Gastroesophageal sphincter (tissue), 4 donors: ENCODE measurements around the gene C2CD4C. TPM values are rescaled to one million over a fixed set of nuclear protein-coding genes. Genes with fewer than 3 reads are reported as not detected.
"Not testable (repeated sequence)": the region's sequence is repeated elsewhere in the genome, so short reads cannot be mapped to it uniquely, and the experiment has no call there.

Experiments used
- ATAC-seq: fragments of 150-250 bp; one replicate; pipeline ENCODE4 v1.9.1; 2016; ENCODE audit warnings: mild to moderate bottlenecking, moderate library complexity
- H3K27ac ChIP-seq, 4 donors: fragments of 200-600 bp; sonication (generic) in 3 of 4; 1 replicate in 3 of 4; 2 replicates in 1 of 4; pipeline ENCODE4 v1.5.1; 2016 to 2019
- H3K27me3 ChIP-seq: fragments of 200-600 bp; sonication (generic); one replicate; pipeline ENCODE4 v1.5.1; 2019
- H3K36me3 ChIP-seq, 2 donors: fragments of 200-600 bp; sonication (generic); one replicate each; pipeline ENCODE4 v1.5.1; 2019; ENCODE audit warnings: control low read depth in 1 of 2
- H3K4me1 ChIP-seq, 3 donors: fragments of 200-600 bp; sonication (generic); 1 replicate in 2 of 3; 2 replicates in 1 of 3; pipeline ENCODE4 v1.5.1; 2016 to 2019; ENCODE audit warnings: control low read depth in 2 of 3
- H3K4me3 ChIP-seq, 2 donors: fragments of 200-600 bp; sonication (generic); one replicate each; pipeline ENCODE4 v1.5.1; 2019; ENCODE audit warnings: mild to moderate bottlenecking in 1 of 2, moderate library complexity in 1 of 2
- H3K9me3 ChIP-seq, 3 donors: fragments of 200-600 bp; sonication (generic); one replicate each; pipeline ENCODE4 v1.5.1; 2017 to 2019; ENCODE audit warnings: control low read depth in 2 of 3
- CTCF ChIP-seq, 4 experiments: fragments of 200-600 bp in 2 of 4; fragments of 450-650 bp in 2 of 4; sonication (generic) in 1 of 4; IDR thresholded peaks; one replicate each; pipeline ENCODE4 v1.5.1; 2017 to 2019; ENCODE audit warnings: antibody characterized with exemption in 4 of 4, mild to moderate bottlenecking in 2 of 4, moderate library complexity in 2 of 4
- EP300 ChIP-seq: sonication (generic); formaldehyde crosslinking; IDR thresholded peaks from one replicate; pipeline ENCODE4 v1.6.1; 2017; ENCODE audit warnings: antibody characterized with exemption, mild to moderate bottlenecking
- POLR2A ChIP-seq, 2 donors: fragments of 450-650 bp; IDR thresholded peaks; one replicate each; pipeline ENCODE4 v1.6.1; 2017; ENCODE audit warnings: antibody characterized with exemption in 2 of 2, mild to moderate bottlenecking in 2 of 2, moderate library complexity in 1 of 2
- POLR2AphosphoS5 ChIP-seq: sonication (generic); formaldehyde crosslinking; IDR thresholded peaks from one replicate; pipeline ENCODE4 v1.6.1; 2017; ENCODE audit warnings: antibody characterized with exemption
- WGBS, 2 donors: methylation state at CpG; one replicate each; pipeline ENCODE4 v1.1.5; 2018; ENCODE audit warnings: low coverage in 1 of 2; 5-methylcytosine and 5-hydroxymethylcytosine counted together
- total RNA-seq, 4 donors: library from RNA; depleted of rRNA; stranded (reverse); fragments of >200 nt; gene quantifications; one replicate each; pipeline ENCODE4 v1.1.0, GENCODE V29; 2016

C2CD4C gene
- total RNA-seq, 4 donors from 2014 or later, result 0.19 to 2.7 (median 0.67) TPM; not detected in 1

DNA sequence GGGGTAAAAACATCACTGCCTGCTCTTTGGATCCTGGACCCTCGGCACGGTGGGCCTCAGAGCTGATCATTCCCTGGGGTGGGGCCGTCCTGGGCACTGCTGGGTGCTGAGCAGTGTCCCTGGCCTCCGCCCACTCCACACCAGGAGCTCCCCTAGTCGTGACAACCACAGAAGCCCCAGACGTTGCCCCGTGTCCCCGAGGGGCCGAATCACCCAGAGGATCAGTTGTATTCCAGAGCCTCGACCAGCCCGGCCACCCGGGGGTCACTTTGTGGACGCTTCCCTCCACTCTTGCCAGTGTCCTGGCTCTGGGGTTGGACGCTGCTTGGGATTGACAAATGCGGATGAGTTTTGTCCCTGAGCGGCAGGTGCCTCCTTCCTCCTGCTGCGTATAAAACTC, 10.2 kb downstream of the C2CD4C start:
- Histone ChIP-seq H3K36me3 (no peaks in the 10 kb centered on the region), H3K27me3 (peaks cover 57% of the 10 kb centered on the region), H3K4me1 (peaks cover 0 to 6% (median 0%) of the 10 kb centered on the region in 3 donors), H3K27ac (no peak overlapping the region), H3K4me3 (no peak overlapping the region), H3K9me3 (no peaks in the 10 kb centered on the region)
- 83% methylated on average over 2 of the region's 17 CpGs; no CpG with 5 or more reads in 1 of the 2 donors for WGBS, 2 donors
- ATAC-seq, result no peak
- TF ChIP-seq EP300 (no peak), POLR2A (IDR thresholded peaks at IDR 0.05) (no peak)

DNA sequence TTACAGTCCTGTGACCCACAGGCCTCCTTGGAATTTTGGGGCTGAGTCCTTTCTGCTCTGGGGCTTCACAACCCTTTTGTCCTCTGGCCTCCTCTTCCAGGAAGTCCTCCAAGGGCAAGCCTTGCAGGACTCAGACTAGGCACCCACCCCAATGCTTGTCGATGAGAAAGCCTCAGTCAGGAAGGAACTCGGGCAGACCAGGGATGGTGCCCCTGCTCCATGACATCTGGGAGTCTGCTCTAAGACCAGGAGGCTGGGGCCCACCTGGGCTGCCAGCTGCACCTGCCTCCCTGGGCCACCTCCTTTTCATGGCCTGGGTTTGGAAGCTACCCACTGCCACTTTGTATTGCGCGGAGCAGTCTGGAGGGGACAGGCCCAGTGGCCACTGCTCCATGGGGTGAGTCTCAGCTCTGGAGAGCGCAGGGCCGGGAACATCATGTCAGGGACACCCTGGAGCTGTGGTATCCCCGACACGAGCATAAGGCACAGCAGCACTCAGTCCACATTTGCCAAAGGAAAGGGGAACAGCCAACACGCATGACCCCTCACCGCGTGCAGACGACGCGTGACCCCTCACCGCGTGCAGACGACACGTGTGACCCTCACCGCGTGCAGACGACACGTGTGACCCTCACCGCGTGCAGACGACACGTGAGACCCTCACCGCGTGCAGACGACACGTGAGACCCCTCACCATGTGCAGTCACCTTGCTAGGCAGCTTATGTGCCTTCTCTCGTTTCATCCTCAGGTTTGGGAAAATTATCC, 10.8 kb downstream of the C2CD4C start:
- Histone ChIP-seq H3K4me3 (no peak overlapping the region), H3K27ac (no peak overlapping the region), H3K36me3 (no peaks in the 10 kb centered on the region), H3K4me1 (peaks cover 0 to 6% (median 0%) of the 10 kb centered on the region in 3 donors), H3K9me3 (no peaks in the 10 kb centered on the region), H3K27me3 (peaks cover 51% of the 10 kb centered on the region)
- ATAC-seq, result no peak
- TF ChIP-seq EP300 (no peak), POLR2AphosphoS5 (no peak), POLR2A (IDR thresholded peaks at IDR 0.05) (no peak), CTCF (IDR thresholded peaks at IDR 0.05) (no peak)
- WGBS, 2 donors, result 91% methylated on average over 23 of the region's 31 CpGs; no CpG with 5 or more reads in 1 of the 2 donors

DNA sequence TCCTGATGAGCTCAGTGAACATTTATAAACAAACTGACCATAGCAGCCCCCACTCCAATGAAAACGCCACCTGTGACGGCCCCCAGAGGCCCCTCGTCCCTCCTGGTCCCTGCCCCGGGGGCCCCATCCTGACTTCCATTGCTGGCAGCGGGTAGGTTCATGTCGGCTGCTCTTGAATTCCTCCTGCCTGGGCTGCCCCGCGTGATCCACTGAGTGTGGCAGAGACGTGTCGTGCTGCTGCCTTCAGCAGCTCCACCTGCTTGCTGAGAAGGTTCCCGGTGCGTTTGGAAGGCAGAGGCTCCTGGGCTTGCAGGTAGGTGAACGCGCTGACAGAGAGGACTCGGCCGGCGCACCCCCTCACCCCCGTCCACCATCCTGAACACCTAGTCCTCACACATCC, 11.6 kb downstream of the C2CD4C start:
- Histone ChIP-seq H3K4me3 (no peak overlapping the region), H3K9me3 (no peaks in the 10 kb centered on the region), H3K27me3 (peaks cover 43% of the 10 kb centered on the region), H3K27ac (no peak overlapping the region), H3K4me1 (peaks cover 0 to 6% (median 0%) of the 10 kb centered on the region in 3 donors), H3K36me3 (no peaks in the 10 kb centered on the region)
- no peak for TF ChIP-seq POLR2A (IDR thresholded peaks at IDR 0.05)
- no peak for TF ChIP-seq EP300
- TF ChIP-seq POLR2AphosphoS5, result no peak
- no peak for TF ChIP-seq CTCF (IDR thresholded peaks at IDR 0.05)
- ATAC-seq, result no peak
- WGBS, 2 donors, result 21 to 54% methylated on average over 3 to 7 of the region's 18 CpGs

DNA sequence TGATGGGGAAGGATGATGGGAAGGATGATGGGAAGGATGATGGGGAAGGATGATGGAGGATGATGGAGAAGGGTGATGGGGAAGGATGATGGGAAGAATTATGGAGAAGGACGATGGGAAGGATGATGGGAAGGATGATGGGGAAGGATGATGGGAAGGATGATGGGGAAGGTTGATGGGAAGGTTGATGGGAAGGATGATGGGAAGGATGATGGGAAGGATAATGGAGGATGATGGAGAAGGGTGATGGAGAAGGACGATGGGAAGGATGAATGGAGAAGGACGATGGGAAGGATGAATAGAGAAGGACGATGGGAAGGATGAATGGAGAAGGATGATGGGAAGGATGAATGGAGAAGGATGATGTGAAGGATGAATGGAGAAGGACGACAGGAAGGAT, 13.5 kb downstream of the C2CD4C start:
- H3K4me3 ChIP-seq, result no peak overlapping the region
- 77 to 84% methylated on average over 5 of the region's 5 CpGs for WGBS, 2 donors
- no peaks in the 10 kb centered on the region for H3K36me3 ChIP-seq
- peaks cover 26% of the 10 kb centered on the region for H3K27me3 ChIP-seq
- TF ChIP-seq POLR2AphosphoS5, result no peak
- TF ChIP-seq EP300, result no peak
- TF ChIP-seq CTCF (IDR thresholded peaks at IDR 0.05), result no peak
- no peak for TF ChIP-seq POLR2A (IDR thresholded peaks at IDR 0.05)
- no peaks in the 10 kb centered on the region for H3K4me1 ChIP-seq
- H3K27ac ChIP-seq, result no peak overlapping the region
- H3K9me3 ChIP-seq, result no peaks in the 10 kb centered on the region
- ATAC-seq, result no peak

GRCh38 chr19:394857-395256, 14.1 kb downstream of the C2CD4C start:
- ATAC-seq, H3K4me1 ChIP-seq, H3K9me3 ChIP-seq, H3K27ac ChIP-seq, H3K4me3 ChIP-seq, H3K36me3 ChIP-seq: not testable (repeated sequence)
- peaks cover 32% of the 10 kb centered on the region for H3K27me3 ChIP-seq
- 86 to 93% methylated on average over 1 of the region's 1 CpG for WGBS, 2 donors

GRCh38 chr19:393560-393959, 15.4 kb downstream of the C2CD4C start:
- not testable (repeated sequence) for ATAC-seq, H3K9me3 ChIP-seq, H3K4me3 ChIP-seq, H3K36me3 ChIP-seq, H3K4me1 ChIP-seq, H3K27ac ChIP-seq
- H3K27me3 ChIP-seq, result peaks cover 32% of the 10 kb centered on the region
